ENCODE measurements around the gene PPM1F.

Gene PPM1F

GRCh38 chr22:21962655-21962949, 10.0 kb upstream of the PPM1F start:
- H3K4me3 ChIP-seq (ENCODE audit: control insufficient read depth, low read depth, low read length) = no peak overlapping the region
- no peak for TF ChIP-seq CTCF (IDR thresholded peaks at IDR 0.05; ENCODE audit: control insufficient read depth, insufficient read depth, low read depth, low read length, missing control alignments)
- DNase-seq (ENCODE audit: low read depth) = no peak

DNA sequence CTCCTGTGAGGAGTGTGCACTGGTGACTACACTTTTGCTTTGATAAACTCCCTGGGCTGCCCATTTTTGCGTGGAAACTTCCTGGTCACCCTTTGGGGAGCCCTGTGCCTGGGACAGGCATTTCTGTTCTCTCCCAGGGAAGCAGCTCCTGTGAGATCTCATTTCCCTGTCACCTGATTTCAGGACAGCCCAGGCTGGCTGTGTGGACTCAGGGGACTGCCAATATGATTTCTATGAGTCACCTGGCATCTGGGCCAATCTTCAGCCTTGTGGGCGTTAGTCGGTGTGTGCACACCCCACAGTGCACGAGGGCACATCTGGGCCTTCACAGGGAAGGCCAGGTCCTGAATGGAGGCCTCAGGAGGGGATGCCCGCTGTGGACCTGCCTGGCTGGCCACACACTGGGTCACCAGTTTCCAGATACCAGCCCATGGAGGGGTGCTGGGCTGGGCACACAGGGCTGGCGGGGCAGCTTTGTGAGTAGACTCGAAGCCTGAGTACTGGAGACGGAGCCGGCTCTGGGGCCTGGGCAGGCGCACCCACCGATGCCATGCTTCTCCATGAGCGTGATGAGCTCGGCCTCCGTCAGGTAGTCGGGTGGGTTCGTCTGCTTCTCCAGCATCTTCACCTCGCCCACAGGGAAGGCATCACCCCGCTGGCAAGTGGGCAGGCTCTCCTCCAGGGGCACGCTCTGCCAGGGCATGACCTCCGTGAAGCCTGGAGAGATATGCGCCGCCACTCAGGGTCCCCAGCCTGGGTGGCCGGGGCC, 9.4 kb upstream of the PPM1F start:
- DNase-seq (ENCODE audit: low read depth) = no peak
- no peak for TF ChIP-seq CTCF (IDR thresholded peaks at IDR 0.05; ENCODE audit: control insufficient read depth, insufficient read depth, low read depth, low read length, missing control alignments)
- no peak overlapping the region for H3K4me3 ChIP-seq (ENCODE audit: control insufficient read depth, low read depth, low read length)

DNA sequence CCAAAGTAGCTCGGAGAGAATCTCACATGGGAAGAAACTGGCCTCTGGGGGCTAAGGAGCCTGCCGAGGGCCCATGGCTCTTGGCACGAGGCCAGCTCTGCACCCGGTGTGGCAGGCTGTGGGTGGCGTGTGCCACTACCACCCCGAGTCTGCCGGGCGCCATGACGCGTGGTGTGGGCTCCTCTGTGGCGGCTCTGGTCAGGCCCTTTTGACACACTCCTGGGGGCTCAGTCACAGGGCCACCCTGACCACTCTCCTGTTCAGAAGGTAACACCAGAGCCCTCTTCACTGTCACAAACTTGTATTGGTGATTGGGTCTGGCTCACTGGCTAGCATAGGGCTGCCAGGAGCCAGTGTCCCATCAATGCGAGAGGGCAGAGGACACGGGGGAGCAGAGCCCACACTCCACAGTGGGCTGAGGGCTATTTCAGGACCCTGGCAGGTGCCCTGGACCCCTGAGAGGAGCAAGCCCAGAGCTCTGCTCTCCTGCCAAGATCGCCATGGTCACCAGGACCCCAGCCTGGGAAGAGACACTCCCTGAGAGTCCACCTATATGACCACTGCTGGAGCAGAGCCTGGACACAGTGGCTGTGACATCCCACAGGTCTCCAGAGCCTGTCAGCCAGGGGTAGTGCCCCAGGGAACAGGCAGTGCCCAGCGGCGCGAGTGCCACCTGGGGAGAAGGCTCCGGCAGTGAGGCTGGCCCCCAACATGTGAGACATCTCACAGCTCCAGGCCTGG, 8.6 kb upstream of the PPM1F start:
- no peak overlapping the region for H3K4me3 ChIP-seq (ENCODE audit: control insufficient read depth, low read depth, low read length)
- no peak for DNase-seq (ENCODE audit: low read depth)
- TF ChIP-seq CTCF (IDR thresholded peaks at IDR 0.05; ENCODE audit: control insufficient read depth, insufficient read depth, low read depth, low read length, missing control alignments) = no peak

- H3K4me3 ChIP-seq (ENCODE audit: control insufficient read depth, low read depth, low read length) = no peak overlapping the region
- TF ChIP-seq CTCF (IDR thresholded peaks at IDR 0.05; ENCODE audit: control insufficient read depth, insufficient read depth, low read depth, low read length, missing control alignments) = no peak
- DNase-seq (ENCODE audit: low read depth) = no peak
Measured at GRCh38 chr22:21960200-21961126, 7.8 kb upstream of the PPM1F start.

DNA sequence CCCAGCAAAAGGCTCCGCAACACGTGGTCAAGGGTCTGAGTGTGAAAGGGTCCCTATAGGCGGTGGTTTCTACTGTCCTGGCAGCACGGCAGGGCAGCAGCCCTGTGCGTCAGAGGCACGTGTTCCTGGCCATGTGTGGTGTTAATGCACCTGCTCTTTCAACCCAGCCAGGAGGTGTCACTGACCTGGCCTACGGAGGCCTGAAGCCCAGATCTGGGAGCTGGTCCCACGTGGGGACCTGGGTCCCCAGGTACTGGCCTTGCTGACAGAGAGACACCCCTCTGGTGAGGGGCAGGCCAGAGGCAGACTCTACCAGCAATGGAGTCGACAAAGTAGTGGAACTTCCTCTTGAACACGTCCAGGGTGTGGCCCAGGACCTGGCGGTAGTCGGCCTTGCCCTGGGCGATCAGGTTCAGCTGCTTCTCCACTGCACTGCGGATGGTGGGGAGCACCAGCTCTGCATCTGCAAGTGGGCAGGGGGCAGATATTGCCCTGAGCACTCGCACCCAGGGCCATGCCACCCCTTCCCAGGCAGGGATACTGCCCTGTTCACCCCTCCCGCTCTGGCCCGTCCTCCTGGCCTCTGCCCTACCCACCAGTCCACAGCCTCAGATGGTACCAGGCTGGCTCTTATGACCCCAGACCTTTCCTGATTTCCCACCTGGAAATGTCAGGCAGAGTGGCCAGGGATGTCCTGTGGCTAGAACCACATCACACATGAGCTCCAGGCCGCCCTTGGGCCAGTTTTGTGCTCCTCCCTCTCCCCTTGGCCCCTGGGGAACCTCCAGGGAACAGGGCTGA, 6.8 kb upstream of the PPM1F start:
- DNase-seq (ENCODE audit: low read depth) = no peak
- H3K4me3 ChIP-seq (ENCODE audit: control insufficient read depth, low read depth, low read length) = no peak overlapping the region
- TF ChIP-seq CTCF (IDR thresholded peaks at IDR 0.05; ENCODE audit: control insufficient read depth, insufficient read depth, low read depth, low read length, missing control alignments) = no peak
